Measurements from ENCODE around the gene MUC20. TPM values are rescaled to one million over a fixed set of nuclear protein-coding genes. Genes with fewer than 3 reads are reported as not detected.
A peak's percentile ranks its signal among the peaks of the same experiment; 100 is the strongest.

Gene MUC20
- total RNA-seq, 2 experiments from 2014 or later = 0.20 to 0.65 TPM

- POLR2A ChIA-PET = no interaction called here
- Mint-ChIP-seq H3K27me3 (peaks cover 37% of the 10 kb centered on the region), H3K36me3 (ENCODE audit: low read depth) (no peaks in the 10 kb centered on the region), H3K4me1 (ENCODE audit: low read depth) (no peaks in the 10 kb centered on the region), H3K9me3 (no peaks in the 10 kb centered on the region), H3K4me3 (no peak overlapping the region), H3K27ac (no peak overlapping the region)
- no peak for ATAC-seq
- no peak for TF ChIP-seq CTCF (IDR thresholded peaks at IDR 0.05)
- intact Hi-C loops (cut with micrococcal nuclease) = no loop called here
- CTCF ChIA-PET = interaction anchor here (1.3 kb wide), 1 partner anchor 130 kb away, joined by 3 read pairs; no protein-coding TSS in a partner anchor
- peak; percentile 1 for DNase-seq
Measured at GRCh38 chr3:195763843-195764825, 43.4 kb downstream of the MUC20 start.

- no peak for ATAC-seq
- DNase-seq = no peak
- Mint-ChIP-seq H3K36me3 (ENCODE audit: low read depth) (no peaks in the 10 kb centered on the region), H3K4me3 (no peak overlapping the region), H3K4me1 (ENCODE audit: low read depth) (no peaks in the 10 kb centered on the region), H3K27me3 (peaks cover 29% of the 10 kb centered on the region), H3K9me3 (no peaks in the 10 kb centered on the region), H3K27ac (no peak overlapping the region)
- intact Hi-C loops (cut with micrococcal nuclease) = no loop called here
- CTCF ChIA-PET = interaction anchor here (1.7 kb wide), 1 partner anchor 85 kb away, joined by 3 read pairs; no protein-coding TSS in a partner anchor
- no peak for TF ChIP-seq CTCF (IDR thresholded peaks at IDR 0.05)
- POLR2A ChIA-PET = no interaction called here
Measured at GRCh38 chr3:195764961-195765706, 44.4 kb downstream of the MUC20 start.

- H3K4me1 Mint-ChIP-seq (ENCODE audit: low read depth) = no peaks in the 10 kb centered on the region
- no peaks in the 10 kb centered on the region for H3K36me3 Mint-ChIP-seq (ENCODE audit: low read depth)
- CTCF ChIA-PET = no interaction called here
- H3K27ac Mint-ChIP-seq = no peak overlapping the region
- ATAC-seq (no peak), DNase-seq (no peak)
- H3K9me3 Mint-ChIP-seq = no peaks in the 10 kb centered on the region
- no peak for TF ChIP-seq CTCF (IDR thresholded peaks at IDR 0.05)
- H3K27me3 Mint-ChIP-seq = peaks cover 16% of the 10 kb centered on the region
- no peak overlapping the region for H3K4me3 Mint-ChIP-seq
- intact Hi-C loops (cut with micrococcal nuclease) = no loop called here
- POLR2A ChIA-PET = no interaction called here
Measured at GRCh38 chr3:195766671-195767070, 45.9 kb downstream of the MUC20 start.

GRCh38 chr3:195767792-195768191 lies 47.0 kb downstream of the MUC20 start:
- Mint-ChIP-seq H3K27me3 (peaks cover 15% of the 10 kb centered on the region), H3K27ac (no peak overlapping the region), H3K4me1 (ENCODE audit: low read depth) (no peaks in the 10 kb centered on the region), H3K9me3 (no peaks in the 10 kb centered on the region), H3K4me3 (no peak overlapping the region), H3K36me3 (ENCODE audit: low read depth) (no peaks in the 10 kb centered on the region)
- ChIA-PET CTCF (no interaction called here), POLR2A (no interaction called here)
- intact Hi-C loops (cut with micrococcal nuclease) = no loop called here
- ATAC-seq (no peak), DNase-seq (no peak)
- TF ChIP-seq CTCF (IDR thresholded peaks at IDR 0.05) = no peak

- Mint-ChIP-seq H3K27me3 (peaks cover 12% of the 10 kb centered on the region), H3K36me3 (ENCODE audit: low read depth) (no peaks in the 10 kb centered on the region), H3K9me3 (no peaks in the 10 kb centered on the region), H3K4me3 (no peak overlapping the region), H3K27ac (no peak overlapping the region), H3K4me1 (ENCODE audit: low read depth) (no peaks in the 10 kb centered on the region)
- no peak for TF ChIP-seq CTCF (IDR thresholded peaks at IDR 0.05)
- ChIA-PET CTCF (interaction anchor here (1.5 kb wide), 1 partner anchor 82 kb away, joined by 3 read pairs; no protein-coding TSS in a partner anchor), POLR2A (no interaction called here)
- no peak for DNase-seq
- intact Hi-C loops (cut with micrococcal nuclease) = no loop called here
- no peak for ATAC-seq
Measured at GRCh38 chr3:195768414-195768813, 47.6 kb downstream of the MUC20 start.
